ENCODE data around the gene ADM.

ADM gene

GRCh38 chr11:10310301-10310841, 5.5 kb downstream of the ADM start:
- DNase-seq (ENCODE audit: low read depth) = no peak

- no peak for DNase-seq (ENCODE audit: low read depth)
These were observed 6.9 kb downstream of the ADM start for GRCh38 chr11:10311802-10312201.

GRCh38 chr11:10314199-10315072, 9.6 kb downstream of the ADM start:
- no peak for DNase-seq (ENCODE audit: low read depth)

- no peak for DNase-seq (ENCODE audit: low read depth)
These were observed 10.2 kb downstream of the ADM start for GRCh38 chr11:10315083-10315482.

- DNase-seq (ENCODE audit: low read depth) = no peak
These were observed 12.4 kb downstream of the ADM start for GRCh38 chr11:10317151-10317755.

- DNase-seq (ENCODE audit: low read depth) = no peak
These were observed 13.1 kb downstream of the ADM start for GRCh38 chr11:10317776-10318526.

GRCh38 chr11:10318527-10318802, 13.6 kb downstream of the ADM start:
- no peak for DNase-seq (ENCODE audit: low read depth)

- no peak for DNase-seq (ENCODE audit: low read depth)
These were observed 15.1 kb downstream of the ADM start for GRCh38 chr11:10319702-10320558.

GRCh38 chr11:10320736-10321465, 16.0 kb downstream of the ADM start:
- no peak for DNase-seq (ENCODE audit: low read depth)

GRCh38 chr11:10322401-10322800, 17.5 kb downstream of the ADM start:
- DNase-seq (ENCODE audit: low read depth) = no peak

- DNase-seq (ENCODE audit: low read depth) = no peak
These were observed 18.2 kb downstream of the ADM start for GRCh38 chr11:10322830-10323792.

GRCh38 chr11:10323793-10324170, 18.9 kb downstream of the ADM start:
- DNase-seq (ENCODE audit: low read depth) = no peak

GRCh38 chr11:10324474-10324873, 19.6 kb downstream of the ADM start:
- DNase-seq (ENCODE audit: low read depth) = no peak

- no peak for DNase-seq (ENCODE audit: low read depth)
These were observed 20.6 kb downstream of the ADM start for GRCh38 chr11:10325277-10326011.

- no peak for DNase-seq (ENCODE audit: low read depth)
These were observed 21.4 kb downstream of the ADM start for GRCh38 chr11:10326012-10326964.

- no peak for DNase-seq (ENCODE audit: low read depth)
These were observed 22.4 kb downstream of the ADM start for GRCh38 chr11:10327254-10327653.

GRCh38 chr11:10328314-10329098, 23.6 kb downstream of the ADM start:
- no peak for DNase-seq (ENCODE audit: low read depth)
